NCI-H510A treated with DMSO at 0.1 percent for 48 hours (cell line): Measurements from ENCODE around the gene NUP50.
"Not testable (repeated sequence)": the region's sequence is repeated elsewhere in the genome, so short reads cannot be mapped to it uniquely, and the experiment has no call there.

Experiments used
- DNase-seq: peaks from one replicate; lab custom pipeline; 2025; lab: John Stamatoyannopoulos, UW

Gene NUP50

DNA sequence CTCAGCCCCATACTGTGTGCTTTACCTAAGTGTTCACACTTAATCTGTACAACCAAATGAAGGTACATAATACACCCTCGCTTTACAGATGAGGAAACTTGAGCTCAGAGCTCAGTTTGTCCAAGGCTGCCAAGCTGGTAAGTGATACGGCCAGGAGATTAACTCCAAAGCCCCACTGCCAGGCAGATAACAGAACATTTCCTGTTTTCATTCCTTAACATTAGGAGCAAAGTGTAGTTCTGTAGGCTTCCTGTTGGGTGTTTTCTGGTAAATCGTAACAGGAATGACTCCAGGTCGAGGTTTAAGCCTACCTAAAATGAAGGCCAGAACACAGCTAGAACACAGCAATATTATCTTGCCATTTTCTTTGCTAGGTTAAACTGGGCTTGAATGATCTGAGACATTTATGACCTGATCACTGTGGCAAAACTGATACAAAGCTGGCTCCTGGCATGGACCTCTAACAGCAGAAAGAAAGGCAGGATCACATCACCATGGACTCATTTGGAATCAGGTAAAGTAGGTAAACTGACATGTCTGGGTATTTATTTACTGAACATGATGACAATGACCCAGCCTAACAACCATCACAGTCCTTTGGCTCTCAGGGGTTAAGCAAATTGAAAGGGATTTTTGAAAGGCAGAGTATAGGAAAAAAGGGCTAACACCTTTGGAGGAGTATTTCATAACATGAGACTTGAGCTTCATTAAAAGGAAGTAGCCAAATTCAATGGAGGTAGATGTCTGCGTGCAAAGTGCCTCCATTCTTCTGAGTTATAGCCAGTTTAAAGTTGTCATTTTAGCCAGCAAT is 3.9 kb upstream of the NUP50 start:
- no peak for DNase-seq

DNA sequence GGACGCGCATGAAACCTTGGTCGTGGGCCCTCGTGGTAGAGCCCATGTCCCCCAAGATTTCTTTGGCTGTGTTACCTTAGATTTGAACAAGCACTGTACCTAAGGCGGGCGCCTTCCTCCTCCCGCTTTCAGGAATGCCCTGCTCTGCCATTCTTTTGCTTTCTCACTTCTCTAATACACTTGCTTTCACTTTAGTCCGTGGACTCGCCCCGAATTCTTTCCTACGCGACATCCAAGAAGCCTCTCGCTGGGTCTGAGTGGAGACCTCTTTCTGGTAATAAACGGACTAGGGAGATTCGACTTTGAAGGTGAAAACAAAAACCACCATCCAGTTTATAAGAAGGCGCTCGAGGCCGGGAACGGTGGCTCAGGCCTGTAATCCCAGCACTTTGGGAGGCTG is 1.2 kb upstream of the NUP50 start:
- DNase-seq, result no peak

DNA sequence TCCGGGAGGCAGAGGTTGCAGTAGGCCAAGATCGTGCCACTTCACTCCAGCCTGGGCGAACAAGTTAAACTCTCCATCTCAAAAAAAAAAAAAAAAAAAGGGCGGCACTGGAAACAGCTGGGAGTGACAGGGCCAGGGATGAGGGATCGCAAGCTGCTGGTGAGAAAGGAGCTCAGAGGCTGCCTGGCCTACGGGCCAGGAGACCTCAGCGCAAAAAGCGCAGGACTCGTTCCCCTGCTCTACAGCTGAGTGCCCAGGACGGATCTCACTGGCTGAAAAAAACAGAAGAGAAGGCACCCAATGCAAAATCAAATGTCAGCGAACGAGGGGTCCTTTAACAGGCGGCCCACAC is 650 bp upstream of the NUP50 start:
- DNase-seq, result no peak

DNA sequence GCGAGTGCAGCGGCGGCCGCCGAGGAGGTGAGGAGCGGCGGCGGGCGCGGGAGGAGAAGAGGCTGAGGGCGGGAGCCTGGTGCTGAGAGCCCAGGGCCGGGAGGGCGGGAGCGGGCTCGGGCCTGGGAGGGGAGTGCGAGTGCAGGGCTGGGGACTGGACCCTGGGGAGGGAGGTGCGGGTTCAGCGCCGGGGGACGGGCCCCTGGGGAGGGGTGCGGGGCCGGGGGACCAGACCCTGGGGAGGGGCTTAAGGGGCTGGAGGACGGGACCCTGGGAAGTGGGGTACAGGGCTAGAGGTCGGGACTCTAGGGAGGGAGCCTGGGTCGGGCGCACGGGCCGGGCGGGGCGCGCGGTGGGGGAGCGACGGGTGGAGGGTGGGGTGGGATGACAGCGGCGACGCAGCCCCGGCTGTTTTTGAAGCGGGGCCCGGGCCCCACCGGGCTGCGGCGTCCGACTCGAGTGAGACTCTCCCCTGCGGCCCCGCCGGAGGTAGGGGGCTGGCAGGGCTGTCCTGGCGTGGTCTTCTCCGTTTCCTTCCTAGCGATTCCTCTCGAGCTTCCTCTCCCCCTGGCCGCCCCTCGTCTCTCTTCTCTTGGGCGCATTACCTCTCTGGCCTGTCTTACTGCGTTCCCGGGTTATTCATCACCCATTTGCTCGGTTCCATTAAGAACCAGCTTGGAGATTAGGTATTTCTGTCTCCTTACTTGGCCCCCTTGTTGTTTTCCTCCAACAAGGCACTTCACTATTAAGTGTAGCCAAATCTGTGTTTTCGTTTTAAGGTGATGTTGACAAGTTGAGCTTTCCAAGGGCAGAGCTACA is 754 bp downstream of the NUP50 start:
- no peak for DNase-seq

DNA sequence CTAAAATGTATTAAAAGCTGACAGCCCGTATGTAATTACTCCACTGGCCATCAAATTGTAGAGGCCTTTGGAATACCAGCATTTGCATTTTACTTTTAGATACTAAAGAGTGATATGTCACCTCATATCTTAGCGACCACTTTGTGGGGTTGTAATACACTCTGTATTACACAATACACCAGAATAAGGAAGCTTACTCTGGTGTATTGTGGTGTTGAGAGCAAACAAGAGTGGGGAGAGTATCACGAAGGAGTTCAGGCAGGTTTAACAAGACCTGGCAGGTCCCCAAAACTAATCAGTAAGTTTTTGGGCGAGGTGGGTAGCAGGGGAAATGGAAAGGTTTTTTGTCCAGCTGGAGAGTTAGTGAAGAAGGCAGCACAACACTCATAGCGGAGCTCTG is 3.2 kb downstream of the NUP50 start:
- DNase-seq, result no peak

DNA sequence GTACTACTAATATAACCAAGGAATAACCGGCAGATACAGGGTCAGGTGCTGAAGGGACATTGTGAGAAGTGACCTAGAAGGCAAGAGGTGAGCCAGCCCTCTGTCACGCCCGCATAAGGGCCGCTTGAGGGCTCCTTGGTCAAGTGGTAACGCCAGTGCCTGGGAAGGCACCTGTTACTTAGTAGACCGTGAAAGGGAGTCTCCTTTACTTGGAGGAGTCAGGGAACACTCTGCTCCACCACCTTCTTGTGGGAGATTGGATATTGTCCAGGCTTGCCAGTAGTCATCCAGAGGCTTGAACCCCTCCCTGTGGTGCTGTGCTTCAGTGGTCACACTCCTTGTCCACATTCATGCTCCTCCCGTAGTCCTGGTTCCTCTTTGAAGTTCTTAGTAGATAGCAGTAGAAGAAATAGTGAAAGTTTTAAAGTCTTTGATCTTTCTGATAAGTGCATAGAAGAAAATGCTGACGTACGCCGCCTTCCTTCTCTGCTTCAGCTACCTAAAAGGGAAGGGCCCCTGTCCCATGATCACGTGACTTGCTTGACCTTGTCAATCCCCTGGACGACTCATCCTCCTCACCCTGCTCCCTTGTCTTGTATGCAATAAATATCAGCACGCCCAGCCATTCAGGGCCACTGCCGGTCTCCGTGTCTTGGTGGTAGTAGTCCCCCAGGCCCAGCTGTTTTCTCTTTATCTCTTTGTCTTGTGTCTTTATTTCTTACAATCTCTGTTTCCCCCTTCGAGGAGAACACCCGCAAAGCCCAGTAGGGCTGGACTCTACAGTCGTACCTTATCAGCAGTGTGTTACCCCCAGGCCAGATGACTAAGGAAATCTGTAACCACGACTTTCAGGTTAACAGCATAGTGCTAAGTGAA is 6.1 kb downstream of the NUP50 start:
- DNase-seq, result no peak

DNA sequence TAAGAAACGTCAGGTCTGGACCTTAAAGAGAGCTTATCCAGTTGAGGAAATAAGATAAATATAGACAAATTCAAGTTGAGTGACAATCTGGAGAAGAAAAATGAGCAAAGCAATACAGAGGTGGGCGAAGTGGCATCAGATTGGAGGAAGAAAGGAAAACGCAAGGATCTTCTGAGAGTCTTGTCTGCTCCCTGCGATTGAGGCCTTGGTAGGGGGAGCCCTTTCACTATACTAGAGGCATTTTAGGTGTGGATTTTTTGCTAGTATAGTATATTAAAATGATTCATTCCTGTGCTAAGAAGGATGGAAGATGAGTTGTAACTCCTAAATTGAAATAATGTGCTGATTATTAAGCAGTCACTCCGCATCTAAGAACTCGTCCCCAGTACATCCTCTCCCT is 8.1 kb downstream of the NUP50 start:
- no peak for DNase-seq

DNA sequence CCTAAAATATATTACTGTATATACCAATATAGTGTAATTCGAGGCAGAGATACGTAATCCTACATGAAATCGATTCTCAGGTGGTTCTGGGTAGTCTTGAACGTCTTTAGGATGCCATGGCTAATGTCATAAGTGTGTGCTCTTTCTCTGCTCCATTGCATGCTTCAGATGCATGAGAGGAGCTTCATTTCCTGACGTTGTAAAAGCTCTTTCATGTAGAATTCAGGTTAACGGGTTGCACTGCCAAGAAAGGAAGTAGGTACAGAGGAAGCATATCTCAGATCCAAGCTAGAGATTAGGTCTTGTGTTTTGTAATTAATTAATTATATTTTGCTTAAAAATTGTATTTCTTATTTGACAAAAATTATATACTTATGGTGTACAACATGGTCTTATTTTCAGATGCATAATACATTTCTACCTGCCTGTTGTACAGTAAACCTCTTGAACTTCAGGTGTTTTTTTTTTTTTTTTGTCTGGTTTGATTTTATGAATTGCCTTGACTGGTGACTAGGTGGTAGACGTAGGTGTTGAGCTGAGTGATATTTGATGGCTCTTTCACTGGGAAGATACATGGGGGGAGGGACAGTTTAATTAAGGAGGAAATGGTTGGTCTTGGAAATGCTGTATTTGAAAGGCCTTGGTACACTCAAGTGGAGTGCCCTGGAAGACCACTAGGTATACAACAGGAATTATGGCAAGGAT is 9.3 kb downstream of the NUP50 start:
- no peak for DNase-seq

DNA sequence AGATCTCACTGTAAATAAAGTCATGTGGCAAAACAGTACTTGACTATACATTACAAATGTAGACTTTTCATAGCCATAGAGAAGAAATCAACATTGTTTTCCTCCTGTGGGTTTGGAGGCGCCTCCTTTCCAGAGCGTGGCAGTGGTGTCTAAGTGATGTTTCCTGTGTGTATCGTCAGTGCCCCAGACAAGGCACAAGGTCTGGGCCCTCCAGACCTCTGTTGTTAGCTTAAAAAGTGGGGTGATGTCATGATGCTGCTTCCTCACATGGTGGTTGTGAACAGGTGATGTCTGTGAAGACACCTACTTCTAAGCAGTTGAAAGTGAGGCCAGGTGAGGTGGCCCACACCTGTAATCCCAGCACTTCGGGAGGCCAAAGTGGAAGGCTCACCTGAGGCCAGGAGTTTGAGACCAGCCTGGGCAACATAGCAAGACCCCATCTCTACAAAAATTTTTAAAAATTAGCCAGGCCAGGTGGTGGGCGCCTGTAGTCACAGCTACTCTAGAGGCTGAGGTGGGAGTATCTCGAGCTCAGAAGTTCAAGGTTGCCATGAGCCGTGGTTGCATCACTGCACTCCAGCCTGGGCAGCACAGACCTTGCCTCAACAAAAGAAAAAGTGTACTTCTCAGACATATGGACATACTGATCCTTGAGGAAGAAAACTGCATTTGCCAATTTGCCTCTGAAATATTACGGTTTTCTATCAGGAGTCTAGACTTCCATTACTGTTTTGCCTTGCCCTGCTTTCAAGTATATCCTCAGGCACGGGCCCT is 15.7 kb downstream of the NUP50 start:
- no peak for DNase-seq

DNA sequence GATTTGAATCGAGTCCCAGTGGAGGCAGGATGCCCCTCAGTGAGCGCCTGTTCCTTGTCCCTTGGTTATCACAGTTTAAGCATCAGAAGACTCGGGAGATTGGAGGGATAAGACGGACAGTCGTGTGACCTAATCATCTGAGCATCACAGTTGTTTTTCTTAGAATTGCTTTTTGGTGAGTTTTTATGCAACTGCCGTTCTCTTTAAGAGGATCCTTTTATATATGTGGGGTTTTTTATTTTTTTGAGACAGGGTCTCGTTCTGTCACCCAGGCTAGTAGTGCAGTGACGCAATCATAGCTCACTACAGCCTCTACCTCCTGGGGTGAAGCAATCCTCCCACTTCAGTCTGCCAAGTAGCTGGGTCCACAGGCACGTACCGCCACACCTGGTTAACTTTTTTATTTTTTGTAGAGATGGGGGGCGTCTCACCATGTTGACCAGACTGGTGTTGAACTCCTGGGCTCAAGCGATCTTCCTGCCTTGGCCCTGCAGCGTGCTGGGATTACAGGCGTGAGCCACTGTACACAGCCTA is 16.5 kb downstream of the NUP50 start:
- DNase-seq, result no peak

DNA sequence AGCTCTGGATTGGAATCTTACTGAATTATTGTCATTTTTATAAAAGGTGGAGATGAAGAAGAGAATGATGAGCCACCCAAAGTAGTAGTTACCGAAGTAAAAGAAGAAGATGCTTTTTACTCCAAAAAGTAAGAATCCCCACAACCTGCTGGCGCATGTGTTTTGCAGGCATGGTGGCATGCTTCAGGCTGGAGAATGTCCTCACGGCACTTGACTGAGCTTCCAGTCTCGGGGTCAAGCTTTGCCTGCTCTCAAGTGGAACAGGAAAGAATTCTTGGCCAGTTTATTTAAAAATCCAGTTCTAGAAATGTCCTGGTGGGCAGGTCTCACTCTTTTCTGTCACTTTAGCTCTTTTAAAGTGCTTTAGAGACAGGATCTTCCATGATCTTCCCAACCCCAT is 17.5 kb downstream of the NUP50 start:
- DNase-seq, result no peak

DNA sequence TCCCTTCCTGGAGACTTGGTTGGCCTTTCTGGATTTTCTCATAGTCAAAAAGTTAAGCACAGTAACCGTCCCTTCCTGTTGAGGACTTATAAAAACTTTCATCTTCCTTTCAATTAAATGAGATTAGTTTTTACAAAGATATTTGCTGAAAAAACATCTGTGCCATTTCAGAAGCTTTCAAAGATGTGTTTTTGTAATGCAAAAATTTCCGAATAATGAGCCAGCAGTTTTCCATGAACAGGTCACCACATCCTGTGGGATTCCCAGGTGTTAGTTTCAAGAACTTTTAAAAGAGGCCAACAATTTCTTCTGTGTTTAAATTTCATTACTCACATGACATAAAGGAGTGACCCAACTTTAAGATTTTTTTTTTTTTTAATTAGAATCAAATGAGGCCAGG is 18.0 kb downstream of the NUP50 start:
- no peak for DNase-seq

DNA sequence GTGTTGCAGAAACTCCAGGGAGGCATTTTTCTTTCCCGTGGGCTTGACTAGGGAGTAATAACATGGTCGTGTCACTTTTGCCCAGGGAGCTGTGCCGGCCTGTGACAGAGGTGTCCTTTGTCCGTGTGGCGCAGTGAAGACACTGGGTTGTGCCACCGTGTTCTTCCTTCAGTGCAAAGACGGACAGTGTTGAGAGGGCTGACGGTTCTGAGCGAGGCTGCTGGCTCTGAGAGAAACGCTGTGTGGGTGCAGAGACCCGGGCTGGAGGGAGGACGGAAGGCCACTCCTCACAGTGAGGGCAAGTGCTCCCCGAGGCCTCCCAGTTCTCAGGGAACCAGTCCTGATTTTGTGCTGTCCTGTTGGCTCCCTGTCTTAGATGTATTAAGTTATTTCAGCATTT is 20.2 kb downstream of the NUP50 start:
- DNase-seq, result no peak

DNA sequence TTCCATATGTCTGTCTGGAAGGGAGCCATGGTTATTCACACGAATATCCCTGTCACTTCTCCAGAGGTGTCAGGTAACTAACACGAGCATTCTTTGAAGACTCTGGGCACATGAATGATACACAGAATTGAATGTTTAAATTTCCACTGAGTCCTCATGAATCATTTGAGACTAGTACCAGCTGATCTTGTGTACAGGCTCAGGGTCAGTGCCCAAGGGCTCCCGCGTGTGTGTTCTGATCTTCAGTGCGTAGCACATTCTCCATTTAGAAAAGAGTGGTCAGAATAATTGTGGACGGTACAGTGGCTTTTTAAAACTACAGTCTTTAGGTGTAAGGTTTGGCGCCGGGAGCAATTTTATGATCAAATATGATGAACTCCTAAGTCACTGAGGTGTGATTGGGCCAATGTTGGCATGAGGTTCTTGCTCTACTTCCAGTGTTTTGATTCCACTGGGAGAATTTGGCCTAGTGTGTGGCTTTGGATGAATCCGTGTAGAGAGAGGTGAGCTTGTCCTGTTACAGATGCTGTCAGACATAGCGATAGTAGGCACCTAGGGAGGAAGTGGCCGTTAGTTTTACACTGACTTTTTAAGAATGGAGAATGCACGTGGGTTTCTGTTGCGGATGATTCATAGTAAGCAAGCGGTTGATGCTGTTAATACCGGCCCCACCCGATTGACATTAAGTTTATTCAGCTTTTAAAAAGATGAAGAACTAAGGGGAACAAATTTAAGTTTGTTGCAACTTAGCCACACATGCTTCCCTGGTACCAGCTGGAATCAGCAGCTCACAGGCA is 22.2 kb downstream of the NUP50 start:
- DNase-seq, result no peak

DNA sequence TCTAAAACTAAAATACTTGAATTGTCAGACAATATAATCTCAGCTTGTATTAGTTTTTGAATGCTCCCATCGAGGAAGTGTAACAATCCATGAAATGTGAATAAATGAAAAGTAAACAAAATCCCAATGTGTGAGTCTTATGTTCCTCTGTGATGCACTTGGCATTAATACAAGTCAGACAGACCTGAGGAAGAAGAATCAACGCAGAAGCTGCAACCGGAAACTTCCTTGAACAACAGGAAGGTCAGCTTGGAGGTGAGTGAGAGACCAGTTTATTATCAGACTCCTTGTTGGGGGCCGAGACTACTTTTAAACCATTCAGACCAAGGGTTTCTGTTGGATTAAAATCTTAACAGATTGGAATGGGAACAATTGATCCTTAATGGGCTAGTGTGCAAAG is 24.2 kb downstream of the NUP50 start:
- DNase-seq, result no peak

DNA sequence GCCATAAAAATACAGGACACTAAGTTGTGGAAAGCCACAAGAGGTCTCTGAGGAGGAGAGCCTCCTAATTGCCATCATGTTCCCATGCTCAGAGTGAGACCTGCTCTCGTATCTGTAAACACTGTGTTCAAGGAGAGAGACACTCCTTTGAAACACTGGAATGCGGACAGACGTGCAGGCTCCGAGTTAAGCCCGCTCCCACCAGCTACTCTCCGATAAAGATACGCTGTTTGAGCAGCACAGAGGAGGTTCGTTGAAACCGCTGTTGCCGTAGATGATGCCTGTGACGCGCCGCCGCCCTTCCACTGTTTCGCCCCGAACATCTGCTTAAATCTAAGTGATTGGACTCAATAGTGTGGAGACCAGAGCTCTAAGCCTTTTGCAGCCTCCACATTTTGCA is 25.1 kb downstream of the NUP50 start:
- DNase-seq, result no peak

DNA sequence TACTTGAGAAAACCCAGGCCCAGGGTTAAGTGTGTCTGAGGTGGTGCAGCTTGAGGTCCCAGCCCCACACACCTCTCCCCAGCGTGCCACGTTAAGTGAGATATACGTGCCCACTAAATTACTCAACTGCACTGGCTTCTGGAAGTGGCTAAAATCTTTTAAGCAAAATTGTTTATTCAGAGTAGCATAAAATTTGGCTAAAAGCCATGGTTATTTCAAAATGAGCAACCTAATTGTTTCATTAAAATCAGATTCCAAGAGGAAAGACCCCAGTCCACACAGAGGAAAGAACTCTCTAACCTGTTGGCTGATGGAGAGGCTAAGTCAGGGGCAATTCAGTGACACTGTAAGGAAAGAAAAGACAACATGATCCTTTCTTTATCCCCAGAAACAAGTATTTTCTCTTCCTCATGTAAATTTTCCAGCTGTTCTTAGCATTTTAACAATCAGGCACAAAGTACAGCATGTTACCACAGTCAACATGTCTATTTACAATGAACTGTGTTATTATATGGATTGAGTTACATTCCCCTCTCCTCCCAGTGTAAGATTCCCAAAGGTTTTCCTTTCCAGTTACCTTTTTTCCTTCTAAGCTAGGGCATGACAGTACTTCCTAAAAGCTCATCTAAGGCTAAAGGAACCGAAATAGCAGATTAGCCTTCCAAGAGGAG is 26.6 kb downstream of the NUP50 start:
- no peak for DNase-seq

DNA sequence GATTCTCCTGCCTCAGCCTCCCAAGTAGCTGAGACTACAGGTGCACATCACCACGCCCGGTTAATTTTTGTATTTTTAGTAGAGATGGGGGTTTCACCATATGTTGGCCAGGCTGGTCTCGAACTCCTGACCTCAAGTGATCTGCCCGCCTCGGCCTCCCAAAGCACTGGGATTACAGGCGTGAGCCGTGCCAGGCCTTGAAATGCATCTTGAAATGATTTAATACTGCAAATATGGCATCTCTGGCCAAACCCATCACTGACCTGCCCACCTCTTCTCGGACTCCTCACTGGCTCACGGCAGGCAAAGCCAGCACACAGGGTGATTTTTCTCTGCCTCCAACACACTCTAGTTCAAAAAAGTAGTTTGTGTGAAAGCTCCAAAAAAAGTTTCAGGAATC is 28.0 kb downstream of the NUP50 start:
- not testable (repeated sequence) for DNase-seq

DNA sequence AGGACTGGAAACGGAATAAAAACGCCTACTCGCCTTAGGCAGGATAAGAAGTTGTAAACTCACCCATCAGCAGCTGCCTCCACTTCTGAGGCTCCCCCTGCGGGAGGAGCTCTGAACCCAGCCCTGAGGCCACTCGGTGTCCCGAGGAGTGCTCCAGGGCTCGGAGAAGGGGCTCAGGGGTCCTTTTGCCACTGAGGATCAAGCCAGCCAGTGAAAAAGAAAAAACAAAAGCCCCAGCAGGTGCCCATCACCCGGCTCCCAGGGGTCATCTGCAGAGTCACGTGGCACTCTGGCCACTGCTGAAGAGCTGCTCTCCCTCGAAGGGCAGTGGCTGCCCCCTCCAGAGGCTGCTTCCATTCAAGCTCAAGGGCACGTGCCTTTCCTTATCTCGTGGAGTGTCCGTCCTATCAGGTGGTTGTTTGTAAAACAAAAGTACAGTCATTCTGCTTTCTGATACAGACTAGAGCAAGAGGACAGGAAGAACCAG is 29.0 kb downstream of the NUP50 start:
- no peak for DNase-seq
